Heart left ventricle (tissue), 16 donors: ENCODE data around the gene CCDC136. TPM values are rescaled to one million over a fixed set of nuclear protein-coding genes. Genes with fewer than 3 reads are reported as not detected.

Experiments
- ATAC-seq, 4 donors: fragments of 200-7000 bp; cut with Tn5 transposase; one replicate each; pipeline ENCODE4 v1.9.1; 2020 to 2022; ENCODE audit warnings: moderate library complexity in 4 of 4, mild to moderate bottlenecking in 3 of 4, moderate number of reproducible peaks in 1 of 4
- DNase-seq, 5 donors: peaks; one replicate each; pipeline ENCODE4 v3.0.0-alpha.2; 2020
- H3K27ac ChIP-seq, 12 donors: fragments of 200-600 bp; sonication (generic) in 4 of 12; one replicate each; pipeline versions ENCODE4 v1.5.0 to v1.8.0; 2016 to 2022; ENCODE audit warnings: mild to moderate bottlenecking in 2 of 12
- H3K27me3 ChIP-seq, 9 donors: fragments of 200-600 bp; sonication (generic) in 2 of 9; one replicate each; pipeline versions ENCODE4 v1.5.1 to v1.8.0; 2016 to 2022; ENCODE audit warnings: mild to moderate bottlenecking in 3 of 9
- H3K36me3 ChIP-seq, 9 donors: fragments of 200-600 bp; sonication (generic) in 2 of 9; one replicate each; pipeline versions ENCODE4 v1.5.0 to v1.8.0; 2018 to 2022; ENCODE audit warnings: mild to moderate bottlenecking in 2 of 9
- H3K4me1 ChIP-seq, 12 donors: fragments of 200-600 bp; sonication (generic) in 4 of 12; one replicate each; pipeline versions ENCODE4 v1.5.0 to v1.8.0; 2016 to 2022; ENCODE audit warnings: mild to moderate bottlenecking in 3 of 12
- H3K4me3 ChIP-seq, 12 donors: fragments of 200-600 bp; sonication (generic) in 4 of 12; one replicate each; pipeline versions ENCODE4 v1.5.0 to v1.8.0; 2017 to 2022; ENCODE audit warnings: mild to moderate bottlenecking in 9 of 12, moderate library complexity in 4 of 12
- H3K9me3 ChIP-seq, 12 donors: fragments of 200-600 bp; sonication (generic) in 4 of 12; one replicate each; pipeline versions ENCODE4 v1.5.0 to v1.8.0; 2016 to 2022; ENCODE audit warnings: mild to moderate bottlenecking in 1 of 12
- POLR2A ChIP-seq, 2 donors: fragments of 450-650 bp; IDR thresholded peaks; one replicate each; pipeline ENCODE4 v1.6.1; 2017; ENCODE audit warnings: antibody characterized with exemption in 2 of 2, mild to moderate bottlenecking in 2 of 2, moderate library complexity in 2 of 2
- WGBS, 4 donors: extraction: QIAGEN DNeasy Blood & Tissue Kit in 2 of 4; methylation state at CpG; one replicate each; pipeline versions ENCODE4 v1.1.5 to v1.1.7; 2013 to 2018; 5-methylcytosine and 5-hydroxymethylcytosine counted together
- intact Hi-C, 10 donors: fragments of 100-400 bp; cut with DNase I; formaldehyde crosslinking; loops; one replicate each; pipeline versions ENCODE4 v1.11.1 to v1.14.2; 2022
- polyA plus RNA-seq, 2 donors: library from polyadenylated mRNA; stranded (reverse); fragments of 200-250 nt; gene quantifications; one replicate each; pipeline ENCODE4 v1.2.3, GENCODE V29; 2013
- total RNA-seq, 9 donors: library from RNA; depleted of rRNA in 2 of 9; stranded (reverse); fragments of >200 nt in 2 of 9; fragmentation: NEBNext Ultra II Directional in 3 of 9; extraction: Animal tissue kit (Norgen Biotek cat#: 25700) in 3 of 9; gene quantifications; one replicate each; pipeline versions ENCODE4 v1.1.0 to v1.2.4, GENCODE V29; 2016 to 2023
- TF ChIP-seq, protein P1 (sequence below), 12 donors: fragments of 200-600 bp; sonication (generic) in 4 of 12; IDR thresholded peaks; one replicate each; pipeline versions ENCODE4 v1.5.0 to v1.8.0; 2018 to 2022; ENCODE audit warnings: antibody characterized with exemption in 12 of 12, mild to moderate bottlenecking in 5 of 12
- donor health status: ischemic (EF 13 %, LVEDD 7.1; RV severe dilation, severe dysfunction).
- donor health status: healthy with polysubstance abuse.
- donor health status: DM: no; HTN: yes; CAD: no.
- donor health status: DM: no; HTN: no; CAD: no.
- donor health status: ischemic (EF 25% LVEDD 6.9; RV normal size, moderate dysfunction).
- donor health status: ischemic (EF 25% LVEDD 5.7; RV mildly dilated, moderate dysfunction).
- donor health status: healthy.
- donor health status: DM: yes; HTN: yes; CAD: no.
- donor health status: ischemic (EF 35%, LVEDD 5.7; RV mildly dilated, moderate dysfunction).
- donor health status: nonischemic (EF 11% LVEDD 7.7; RV severe dilation, severe dysfunction).
- donor health status: DM: yes; HTN: yes; CAD: no.
- donor health status: PGD.
- donor health status: ischemic (EF 29% LVEDD 5.4; RV normal size, mild dysfunction).
- donor health status: nonischemic (EF 23%, LVEDD 6.1; RV moderate dilation, normal function).

Gene CCDC136
- total and polyA plus RNA-seq, 11 donors, result 6.4 to 22.8 (median 10.4) TPM

DNA sequence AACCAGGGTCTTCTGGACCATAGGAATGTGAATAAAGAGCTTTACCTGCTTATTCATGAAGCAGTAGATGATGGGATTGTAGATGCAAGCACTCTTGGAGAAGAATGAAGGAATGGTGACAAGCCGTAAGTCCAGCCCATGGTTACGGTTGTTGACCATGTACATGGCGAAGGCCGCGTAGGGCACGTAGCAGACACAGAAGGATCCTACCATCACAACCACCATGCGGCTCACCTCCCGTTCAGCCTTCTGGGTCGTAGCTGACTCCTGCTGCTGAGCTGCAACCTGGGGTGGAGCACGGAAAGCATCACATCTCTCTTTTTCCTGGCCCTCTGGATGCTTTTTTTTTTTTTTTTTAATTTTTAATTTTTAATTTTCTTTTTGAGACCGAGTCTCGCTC is 18.2 kb upstream of the CCDC136 start:
- peaks cover 0 to 61% (median 51%) of the 10 kb centered on the region in 9 donors for H3K36me3 ChIP-seq
- intact Hi-C loops, result no loop called here
- no peaks in the 10 kb centered on the region for H3K27me3 ChIP-seq
- no peak overlapping the region for H3K4me3 ChIP-seq
- H3K9me3 ChIP-seq, result peaks cover 0 to 14% (median 8%) of the 10 kb centered on the region in 12 donors
- TF ChIP-seq, protein P1, sequence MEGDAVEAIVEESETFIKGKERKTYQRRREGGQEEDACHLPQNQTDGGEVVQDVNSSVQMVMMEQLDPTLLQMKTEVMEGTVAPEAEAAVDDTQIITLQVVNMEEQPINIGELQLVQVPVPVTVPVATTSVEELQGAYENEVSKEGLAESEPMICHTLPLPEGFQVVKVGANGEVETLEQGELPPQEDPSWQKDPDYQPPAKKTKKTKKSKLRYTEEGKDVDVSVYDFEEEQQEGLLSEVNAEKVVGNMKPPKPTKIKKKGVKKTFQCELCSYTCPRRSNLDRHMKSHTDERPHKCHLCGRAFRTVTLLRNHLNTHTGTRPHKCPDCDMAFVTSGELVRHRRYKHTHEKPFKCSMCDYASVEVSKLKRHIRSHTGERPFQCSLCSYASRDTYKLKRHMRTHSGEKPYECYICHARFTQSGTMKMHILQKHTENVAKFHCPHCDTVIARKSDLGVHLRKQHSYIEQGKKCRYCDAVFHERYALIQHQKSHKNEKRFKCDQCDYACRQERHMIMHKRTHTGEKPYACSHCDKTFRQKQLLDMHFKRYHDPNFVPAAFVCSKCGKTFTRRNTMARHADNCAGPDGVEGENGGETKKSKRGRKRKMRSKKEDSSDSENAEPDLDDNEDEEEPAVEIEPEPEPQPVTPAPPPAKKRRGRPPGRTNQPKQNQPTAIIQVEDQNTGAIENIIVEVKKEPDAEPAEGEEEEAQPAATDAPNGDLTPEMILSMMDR (IDR thresholded peaks at IDR 0.05), result no peak
- no peak for TF ChIP-seq POLR2A (IDR thresholded peaks at IDR 0.05)
- DNase-seq (no peak), ATAC-seq (peak in 1 of 4 donors; percentile 14)
- WGBS, 4 donors, result 97 to 99% (median 98%) methylated on average over 12 of the region's 12 CpGs
- H3K27ac ChIP-seq, result no peak overlapping the region
- H3K4me1 ChIP-seq, result peaks cover 0 to 13% (median 2%) of the 10 kb centered on the region in 12 donors

DNA sequence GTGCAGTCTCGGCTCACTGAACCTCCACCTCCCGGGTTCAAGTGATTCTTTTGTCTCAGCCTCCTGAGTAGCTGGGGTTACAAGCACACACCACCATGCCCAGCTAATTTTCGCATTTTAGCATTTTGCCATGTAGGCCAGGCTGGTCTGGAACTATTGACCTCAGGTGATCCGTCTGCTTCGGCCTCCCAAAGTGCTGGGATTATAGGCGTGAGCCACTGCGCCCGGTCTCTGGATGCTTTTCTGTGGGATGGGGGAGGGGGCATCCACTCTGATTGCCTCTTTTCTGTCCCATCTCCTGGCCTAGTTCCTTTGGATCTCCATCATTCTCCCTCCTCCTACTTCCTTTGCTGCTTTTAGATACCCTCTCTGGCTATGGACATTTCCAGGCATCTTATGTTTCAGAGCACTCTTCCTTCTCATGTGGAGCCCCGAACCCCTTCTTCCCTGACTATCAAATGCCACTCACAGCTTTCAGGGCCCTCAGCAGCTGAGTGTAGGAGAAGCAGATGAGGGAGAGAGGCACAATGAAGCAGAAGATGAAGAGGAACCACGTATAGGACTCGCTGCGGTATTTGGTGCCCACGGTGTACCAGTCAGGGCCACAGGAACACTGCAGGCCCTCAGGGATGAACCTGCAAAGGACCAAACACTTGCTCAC is 17.6 kb upstream of the CCDC136 start:
- WGBS, 4 donors, result 92 to 98% (median 96%) methylated on average over 13 of the region's 13 CpGs
- peaks cover 0 to 55% (median 45%) of the 10 kb centered on the region in 9 donors for H3K36me3 ChIP-seq
- intact Hi-C loops, result no loop called here

DNA sequence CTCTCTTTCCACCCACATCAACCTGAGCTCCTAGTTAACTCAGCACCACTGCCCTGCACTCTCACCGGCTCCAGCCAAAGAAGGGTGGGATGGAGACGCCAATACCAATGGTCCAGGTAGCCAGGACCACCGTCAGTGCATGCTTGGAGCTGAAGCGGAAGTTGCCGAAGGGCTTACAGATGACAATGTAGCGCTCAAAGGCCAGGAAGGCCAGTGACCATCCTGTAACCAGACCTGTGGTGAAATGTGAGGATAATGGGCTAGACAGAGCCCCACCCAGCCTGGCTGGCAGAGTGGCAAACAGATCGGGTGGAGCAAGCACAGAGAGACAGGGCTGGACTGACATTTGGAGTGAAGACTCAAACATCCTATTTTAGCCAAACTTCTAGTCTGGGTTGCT is 16.8 kb upstream of the CCDC136 start:
- DNase-seq, result no peak

More for the DNA sequence above, 17.6 kb upstream of the CCDC136 start:
- Histone ChIP-seq H3K4me1 (peaks cover 0 to 13% (median 2%) of the 10 kb centered on the region in 12 donors), H3K27me3 (no peaks in the 10 kb centered on the region), H3K9me3 (peaks cover 0 to 16% (median 8%) of the 10 kb centered on the region in 12 donors), H3K27ac (no peak overlapping the region), H3K4me3 (no peak overlapping the region)
- no peak for TF ChIP-seq POLR2A (IDR thresholded peaks at IDR 0.05)
- TF ChIP-seq, protein P1 (IDR thresholded peaks at IDR 0.05), result no peak
- peak in 1 of 4 donors; percentile 14 for ATAC-seq
- DNase-seq, result no peak

DNA sequence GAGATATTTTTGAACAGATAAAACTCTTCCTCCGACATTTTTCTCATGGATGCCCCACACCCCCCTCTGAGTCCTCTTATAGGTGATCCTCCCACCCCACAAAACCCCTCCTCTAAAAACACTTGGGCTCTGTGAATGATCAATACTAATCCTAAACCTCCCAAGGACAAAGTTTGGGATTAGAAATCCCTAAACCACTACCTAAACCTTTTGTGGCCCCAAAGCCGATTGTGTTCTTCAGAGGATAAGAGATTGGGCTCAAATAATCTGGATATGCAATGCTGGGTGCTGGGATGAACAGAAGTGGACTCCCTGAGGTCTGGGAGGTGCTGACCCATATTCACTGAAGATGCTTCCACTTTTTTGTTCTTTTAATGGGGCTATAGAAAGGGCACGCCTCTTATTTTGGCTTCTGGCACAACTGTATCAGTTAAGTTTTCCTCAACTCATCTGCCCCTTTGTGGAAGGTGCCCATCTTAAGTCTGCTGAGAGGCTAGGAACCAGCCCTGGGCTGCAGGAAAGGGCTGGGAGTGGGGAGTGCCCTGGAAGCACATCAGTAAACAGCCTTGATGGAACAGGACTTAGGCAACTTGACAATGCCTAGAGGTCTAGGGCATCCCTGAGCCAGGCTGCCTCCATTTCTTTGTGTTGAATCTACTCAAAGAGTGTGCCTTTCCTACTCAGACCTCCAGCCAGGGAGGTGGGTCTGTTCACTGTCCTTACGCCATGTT is 15.9 kb upstream of the CCDC136 start, which contains the start of gene OPN1SW:
Gene OPN1SW (minus strand): TSS at position 51 of the 731 bp plus-strand sequence. CDS start 13 bp downstream, at position 38.
- DNase-seq (no peak), ATAC-seq (no peak)
- intact Hi-C loops, result no loop called here

More for the DNA sequence above, 16.8 kb upstream of the CCDC136 start:
- peaks cover 0 to 9% (median 2%) of the 10 kb centered on the region in 12 donors for H3K4me1 ChIP-seq
- H3K36me3 ChIP-seq, result peaks cover 0 to 47% (median 38%) of the 10 kb centered on the region in 9 donors
- WGBS, 4 donors, result 94 to 96% (median 96%) methylated on average over 7 of the region's 7 CpGs
- intact Hi-C loops, result no loop called here
- no peaks in the 10 kb centered on the region for H3K27me3 ChIP-seq
- H3K4me3 ChIP-seq, result no peak overlapping the region
- H3K9me3 ChIP-seq, result peaks cover 0 to 16% (median 8%) of the 10 kb centered on the region in 12 donors
- TF ChIP-seq POLR2A (IDR thresholded peaks at IDR 0.05), result no peak
- ATAC-seq, result peak in 1 of 4 donors; percentile 7
- no peak overlapping the region for H3K27ac ChIP-seq

More for the DNA sequence above, 15.9 kb upstream of the CCDC136 start, which contains the start of gene OPN1SW:
- Histone ChIP-seq H3K4me1 (peaks cover 0 to 3% (median 0%) of the 10 kb centered on the region in 12 donors), H3K9me3 (peaks cover 0 to 16% (median 8%) of the 10 kb centered on the region in 12 donors), H3K4me3 (no peak within 1 kb of the TSS), H3K36me3 (peaks cover 0 to 38% (median 28%) of the 10 kb centered on the region in 9 donors), H3K27ac (no peak within 1 kb of the TSS), H3K27me3 (no peaks in the 10 kb centered on the region)
- TF ChIP-seq, protein P1 (IDR thresholded peaks at IDR 0.05), result no peak
- no peak for TF ChIP-seq POLR2A (IDR thresholded peaks at IDR 0.05)
- WGBS, 4 donors, result 97 to 100% (median 99%) methylated on average over 4 of the region's 4 CpGs
